GM19397 (cell line): ENCODE data around the gene SPINT1.

Experiments
- ATAC-seq: cut with Tn5 transposase; IDR thresholded peaks from one replicate; pipeline ENCODE4 v1.9.1; 2021; ENCODE audit warnings: mild to moderate bottlenecking, moderate library complexity; ENCODE audit not compliant: unreplicated experiment

Gene SPINT1

GRCh38 chr15:40891810-40892446 is 48.1 kb downstream of the SPINT1 start:
- no peak for ATAC-seq

GRCh38 chr15:40892447-40893012 is 48.7 kb downstream of the SPINT1 start:
- no peak for ATAC-seq

- ATAC-seq, result no peak
Measured at GRCh38 chr15:40893019-40893670, 49.3 kb downstream of the SPINT1 start.

- peak; percentile 92 for ATAC-seq
Measured at GRCh38 chr15:40893733-40894680, 50.2 kb downstream of the SPINT1 start, which contains the start of gene VPS18. VPS18 (plus strand) TSS chr15:40894450; CDS start chr15:40894769, 319 bp downstream.

GRCh38 chr15:40894681-40895448 is 51.0 kb downstream of the SPINT1 start:
- peak; percentile 33 for ATAC-seq

- no peak for ATAC-seq
Measured at GRCh38 chr15:40899536-40900207, 55.8 kb downstream of the SPINT1 start.

GRCh38 chr15:40900256-40901052 is 56.6 kb downstream of the SPINT1 start:
- ATAC-seq, result no peak

GRCh38 chr15:40901053-40901443 is 57.2 kb downstream of the SPINT1 start:
- no peak for ATAC-seq

- ATAC-seq, result no peak
Measured at GRCh38 chr15:40902605-40903561, 59.0 kb downstream of the SPINT1 start.

GRCh38 chr15:40904552-40905201 is 60.8 kb downstream of the SPINT1 start:
- ATAC-seq, result no peak

GRCh38 chr15:40906091-40906990 is 62.5 kb downstream of the SPINT1 start:
- ATAC-seq, result no peak

- no peak for ATAC-seq
Measured at GRCh38 chr15:40906991-40907802, 63.3 kb downstream of the SPINT1 start.
